Stimulated activated CD4-positive, alpha-beta T cell treated with anti-CD3 and anti-CD28 coated beads, Interleukin-4, amount 100 ng/mL, for 4 hours (primary cell): ENCODE measurements around the gene ZNF541.

Source experiments
- DNase-seq, 2 experiments: peaks; one replicate each; pipeline ENCODE4 v3.0.0-alpha.2; 2020

ZNF541 gene

DNA sequence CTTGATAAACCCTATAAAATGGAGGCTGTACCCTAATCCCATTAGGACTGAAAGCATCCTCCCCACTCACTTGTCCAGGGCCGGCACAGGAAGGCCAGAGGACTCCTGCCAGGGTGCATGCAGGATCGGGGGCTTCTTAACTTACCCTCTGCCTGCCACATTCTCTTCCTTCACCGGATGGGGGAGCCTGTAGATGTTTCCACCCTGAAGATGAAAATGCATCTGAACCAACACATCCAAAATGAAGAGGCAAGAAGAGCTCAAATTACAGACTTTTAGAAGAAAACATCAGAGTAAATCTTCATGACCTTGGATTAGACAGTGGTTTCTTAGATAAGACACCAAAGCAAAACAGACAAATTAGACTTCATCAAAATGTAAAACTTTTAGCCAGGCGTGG is 32.2 kb downstream of the ZNF541 start:
- DNase-seq: no peak

DNA sequence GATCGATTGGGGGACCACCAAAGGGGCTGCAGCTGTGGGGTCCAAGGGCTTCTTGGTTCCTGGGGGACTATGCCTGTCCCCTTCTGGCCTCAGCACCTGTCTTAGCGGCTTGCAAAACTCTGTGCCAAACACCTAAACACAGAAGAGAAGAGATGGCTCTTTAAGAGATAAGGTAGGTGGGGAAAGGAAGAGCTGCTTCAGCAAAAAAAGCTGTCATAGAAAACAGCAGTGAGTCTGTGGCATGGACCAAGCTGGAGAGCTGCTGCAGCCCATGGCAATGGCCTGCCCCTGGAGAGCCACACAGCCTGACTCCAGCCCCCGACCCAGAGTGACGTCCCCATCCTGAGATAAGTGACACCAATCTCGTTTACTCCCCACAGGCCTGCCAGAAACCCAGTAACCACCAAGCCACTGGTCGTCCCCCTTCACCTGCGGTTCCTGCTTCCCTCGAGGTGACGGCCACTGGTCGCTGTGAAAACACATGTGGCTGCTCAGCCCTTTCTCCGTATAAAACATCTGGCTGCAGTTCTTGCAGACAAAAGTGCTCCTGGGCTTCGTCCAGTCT is 33.1 kb downstream of the ZNF541 start:
- DNase-seq: no peak

DNA sequence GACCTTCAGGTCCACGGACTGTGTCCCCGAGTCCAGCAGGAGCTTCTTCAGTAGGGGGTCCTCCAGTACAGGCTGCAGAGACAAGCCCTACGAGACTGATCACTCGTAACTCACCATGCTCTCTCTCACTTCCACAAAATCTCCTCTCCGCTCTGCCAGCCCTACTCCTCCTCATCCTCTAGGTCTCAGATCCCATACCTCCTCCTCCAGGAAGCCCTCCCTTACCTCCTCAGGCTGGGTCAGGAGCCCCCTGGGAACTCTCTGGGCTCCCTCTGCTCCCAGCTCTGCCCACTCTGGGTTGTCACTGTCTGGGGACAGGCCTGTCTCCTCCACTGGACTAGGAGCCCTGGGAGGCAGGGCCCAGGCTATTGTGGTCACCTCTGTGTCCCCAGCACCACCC is 34.1 kb downstream of the ZNF541 start:
- DNase-seq: no peak

DNA sequence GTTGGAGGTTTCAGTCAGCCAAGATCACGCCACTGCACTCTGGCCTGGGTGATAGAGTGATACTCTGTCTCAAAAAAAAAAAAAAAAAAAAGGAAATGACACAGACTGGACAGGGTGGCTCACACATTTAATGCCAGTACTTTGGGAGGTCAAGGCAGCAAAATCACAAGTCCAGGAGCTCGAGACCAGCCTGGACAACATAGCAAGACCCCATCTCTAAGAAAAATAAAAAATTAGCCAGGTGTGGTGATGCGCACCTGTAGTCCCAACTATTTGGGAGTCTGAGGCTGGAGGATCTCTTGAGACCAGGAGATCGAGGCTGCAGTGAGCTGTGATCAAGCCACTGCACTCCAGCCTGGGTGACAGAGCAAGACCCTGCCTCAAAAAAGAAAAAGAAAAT is 35.5 kb downstream of the ZNF541 start:
- DNase-seq: no peak

DNA sequence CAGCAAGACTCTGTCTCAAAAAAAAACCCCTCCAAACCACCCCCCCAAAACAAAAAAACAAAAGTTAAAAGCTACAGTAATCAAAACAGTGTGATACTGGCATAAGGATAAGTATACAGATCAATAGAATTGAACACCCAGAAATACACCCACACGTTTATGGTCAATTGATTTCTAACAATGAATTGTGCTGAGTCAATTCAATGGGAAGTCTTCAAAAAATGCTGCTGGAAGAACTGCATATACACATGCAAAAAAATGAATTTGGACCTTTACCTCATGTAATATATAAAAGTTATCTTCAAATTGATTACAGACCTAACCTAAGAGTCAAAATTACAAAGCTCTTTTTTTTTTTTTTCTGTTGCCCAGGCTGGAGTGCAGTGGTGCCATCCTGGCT is 38.3 kb downstream of the ZNF541 start:
- DNase-seq: no peak

DNA sequence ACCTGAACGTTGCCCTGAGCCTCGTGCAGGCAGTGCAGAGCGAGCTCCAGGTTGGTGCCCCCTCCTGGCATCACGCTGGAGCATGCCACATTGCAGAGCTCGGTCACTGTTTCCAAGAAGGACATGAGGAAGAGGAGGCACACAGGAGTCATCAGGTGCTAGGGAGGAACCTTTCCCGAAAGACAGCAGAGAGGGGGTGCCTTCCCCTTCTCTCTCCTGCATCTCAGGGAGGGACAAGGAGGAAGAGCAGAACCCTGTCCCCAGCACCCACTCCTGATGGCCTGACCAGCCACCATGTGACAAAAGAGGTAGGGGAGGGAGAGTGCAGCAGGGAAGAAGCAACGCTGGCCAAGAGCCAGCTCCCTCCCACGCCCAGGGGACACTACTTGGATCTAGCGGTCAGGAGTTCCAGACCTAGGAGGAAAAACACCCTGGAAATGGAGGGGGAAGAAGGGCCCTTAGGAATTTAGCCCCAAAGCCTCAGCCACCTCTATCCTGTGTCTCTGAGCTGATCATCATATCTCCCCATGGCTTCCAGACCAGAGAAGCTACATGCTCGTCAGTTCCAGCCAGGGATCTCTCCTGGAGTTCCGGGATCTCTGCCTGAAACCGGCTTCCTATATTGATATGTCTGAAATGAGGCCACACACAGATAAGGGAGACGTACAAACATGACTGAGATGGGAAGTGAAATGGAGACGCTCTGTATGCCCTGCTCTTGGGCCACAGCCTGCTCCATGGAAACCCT is 41.1 kb downstream of the ZNF541 start:
- DNase-seq: no peak

DNA sequence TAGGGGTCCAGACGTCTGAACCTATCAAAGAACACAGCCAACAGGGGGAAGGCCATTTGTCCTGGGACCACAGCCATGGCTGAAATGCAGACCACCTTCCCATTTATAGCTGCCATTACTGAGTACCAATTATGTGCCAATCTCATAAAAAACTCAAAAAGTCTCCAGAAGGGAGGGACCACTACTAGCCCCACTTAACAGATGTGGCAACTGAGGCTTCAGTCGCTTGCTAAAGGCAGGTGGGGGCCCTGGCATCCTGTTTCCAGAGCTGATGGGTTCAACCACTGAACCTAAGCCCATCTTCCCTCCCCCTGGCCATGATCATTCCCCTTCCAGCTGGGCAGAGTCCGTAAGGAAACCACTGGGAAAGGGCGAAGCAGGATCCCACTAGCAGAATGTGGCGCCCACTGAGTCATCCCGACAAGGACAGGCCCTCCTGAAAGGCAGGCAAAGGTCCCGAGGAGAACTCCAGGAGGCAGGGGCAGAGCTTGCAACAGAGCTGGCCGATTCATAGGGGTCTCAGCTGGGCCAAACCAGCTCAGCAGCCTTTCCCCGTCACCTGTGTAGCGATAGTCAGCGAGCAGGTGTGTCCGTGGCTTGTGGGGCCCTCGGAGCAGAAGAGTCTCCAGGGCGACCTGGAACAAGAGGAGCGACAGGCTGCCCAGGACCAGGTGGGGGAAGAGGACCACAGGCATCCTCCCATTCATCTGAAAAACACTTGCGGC is 43.8 kb downstream of the ZNF541 start:
- no peak for DNase-seq

DNA sequence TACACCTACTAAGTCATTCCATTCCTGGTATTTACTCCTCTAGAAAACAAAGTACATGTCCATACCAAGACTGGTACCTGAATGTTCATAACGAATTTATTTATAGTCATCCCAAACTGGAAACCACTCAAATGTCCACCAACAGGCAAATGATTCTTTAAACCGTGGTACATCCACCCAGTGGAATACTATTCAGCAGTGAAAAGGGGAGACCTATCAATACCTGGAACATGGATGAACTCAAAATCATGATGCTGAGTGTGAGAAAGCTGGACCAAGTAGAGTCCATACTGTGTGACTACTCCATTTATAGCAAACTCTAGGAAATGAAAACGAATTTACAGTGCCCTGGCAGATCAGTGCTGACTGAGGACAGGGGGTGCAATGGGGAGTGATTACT is 46.1 kb downstream of the ZNF541 start:
- DNase-seq: no peak

DNA sequence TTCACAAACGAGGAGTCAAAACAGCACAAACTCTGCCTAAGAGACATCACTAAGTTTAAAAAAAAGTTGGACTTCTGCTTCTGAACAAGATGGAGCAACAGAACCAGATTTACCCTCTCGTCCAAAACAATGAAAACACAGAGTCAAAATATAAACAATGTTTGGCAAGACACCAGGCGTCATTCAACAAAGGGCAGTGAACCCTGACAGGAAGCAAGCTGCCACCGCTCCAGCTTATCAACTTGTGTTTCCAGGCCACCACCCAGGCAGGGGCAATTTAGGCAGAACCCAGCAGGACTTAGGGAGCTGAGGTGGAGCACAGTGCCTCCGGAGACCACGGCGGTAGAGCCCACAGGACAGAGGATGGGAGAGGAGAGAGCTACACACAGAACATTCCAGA is 49.5 kb downstream of the ZNF541 start:
- no peak for DNase-seq
